Stimulated activated memory B cell treated with anti-CD40 and anti-IgM and Interleukin-4, amounts not matched to agents 10 μg/mL and 1 μg/mL and 100 μg/mL, for 72 hours (primary cell): ENCODE measurements around the gene PRR22.

ENCODE experiments used
- ATAC-seq: fragments of 150-1000 bp; cut with Tn5 transposase; 2 replicates; pipeline ENCODE4 v1.10.0; 2021
- H3K27ac Mint-ChIP-seq: one replicate; pipeline ENCODE4 v1.8.0; 2022; ENCODE audit warnings: mild to moderate bottlenecking, mixed read lengths
- H3K27me3 Mint-ChIP-seq: one replicate; pipeline ENCODE4 v1.8.0; 2022; ENCODE audit warnings: mixed read lengths
- H3K36me3 Mint-ChIP-seq: one replicate; pipeline ENCODE4 v1.8.0; 2022; ENCODE audit warnings: mixed read lengths
- H3K4me1 Mint-ChIP-seq: one replicate; pipeline ENCODE4 v1.8.0; 2022; ENCODE audit warnings: mixed read lengths
- H3K4me3 Mint-ChIP-seq: one replicate; pipeline ENCODE4 v1.8.0; 2022; ENCODE audit warnings: mild to moderate bottlenecking, moderate library complexity, mixed read lengths
- H3K9me3 Mint-ChIP-seq: one replicate; pipeline ENCODE4 v1.8.0; 2022; ENCODE audit warnings: mixed read lengths

The PRR22 gene

DNA sequence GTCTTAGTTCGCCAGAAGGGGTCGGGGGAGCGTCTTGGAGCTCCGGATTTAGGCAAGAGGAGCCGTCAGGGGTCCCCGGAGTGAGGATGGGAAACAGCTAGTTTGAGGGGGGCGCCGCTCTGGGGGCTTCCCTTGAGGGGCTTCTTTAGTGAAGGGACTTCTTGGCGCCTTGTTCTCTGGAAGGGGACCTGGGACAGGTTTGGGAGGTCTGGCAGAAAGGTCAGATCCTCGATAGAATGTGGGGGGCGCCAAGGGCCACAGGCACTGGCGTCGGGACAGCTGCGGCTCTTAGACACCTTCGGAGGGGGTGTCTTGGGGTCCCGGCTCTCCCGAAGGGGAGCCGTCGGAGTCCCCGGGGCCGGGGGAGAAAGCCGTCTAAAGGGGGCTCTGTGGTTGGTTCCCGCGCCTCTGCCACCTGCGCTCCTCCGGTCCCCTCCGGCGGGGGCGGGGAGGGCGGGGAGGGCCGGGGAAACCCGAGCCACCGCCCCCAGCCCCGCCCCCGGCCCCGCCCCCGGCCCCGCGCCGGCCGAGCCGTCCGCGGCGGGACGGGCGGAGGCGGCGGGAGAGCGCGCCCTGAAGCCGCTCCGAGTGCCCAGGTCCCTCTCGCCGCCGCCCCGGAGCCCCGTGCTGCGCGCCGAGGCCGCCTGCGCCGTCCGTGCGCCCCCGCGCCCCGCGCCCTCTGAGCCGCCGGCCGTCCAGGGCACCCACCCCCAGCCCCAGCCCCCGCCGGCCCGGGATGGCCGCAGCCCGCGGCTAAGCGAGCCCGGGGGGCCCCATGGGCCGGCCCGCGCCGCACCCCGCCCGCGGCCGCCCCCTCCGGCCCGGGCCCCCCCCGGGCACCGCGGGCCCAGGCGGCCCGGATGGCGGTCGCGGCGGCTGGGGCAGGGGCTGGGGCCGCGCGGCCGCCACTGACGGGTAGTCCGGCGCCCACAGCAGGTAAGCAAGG is 20.2 kb upstream of the PRR22 start, which contains the start of gene NRTN:
TSS of gene NRTN (plus strand) at position 552 of the 946 bp plus-strand sequence. CDS start 19,099 bp downstream, outside the sequence.
- H3K36me3 Mint-ChIP-seq = no peaks in the 10 kb centered on the region
- H3K4me3 Mint-ChIP-seq = peak within 1 kb of the TSS; percentile 59
- H3K27ac Mint-ChIP-seq = peak within 1 kb of the TSS; percentile 19
- H3K27me3 Mint-ChIP-seq = peaks cover 50% of the 10 kb centered on the region
- H3K4me1 Mint-ChIP-seq = peaks cover 25% of the 10 kb centered on the region
- peak; percentile 42 for ATAC-seq
- H3K9me3 Mint-ChIP-seq = peaks cover 2% of the 10 kb centered on the region

DNA sequence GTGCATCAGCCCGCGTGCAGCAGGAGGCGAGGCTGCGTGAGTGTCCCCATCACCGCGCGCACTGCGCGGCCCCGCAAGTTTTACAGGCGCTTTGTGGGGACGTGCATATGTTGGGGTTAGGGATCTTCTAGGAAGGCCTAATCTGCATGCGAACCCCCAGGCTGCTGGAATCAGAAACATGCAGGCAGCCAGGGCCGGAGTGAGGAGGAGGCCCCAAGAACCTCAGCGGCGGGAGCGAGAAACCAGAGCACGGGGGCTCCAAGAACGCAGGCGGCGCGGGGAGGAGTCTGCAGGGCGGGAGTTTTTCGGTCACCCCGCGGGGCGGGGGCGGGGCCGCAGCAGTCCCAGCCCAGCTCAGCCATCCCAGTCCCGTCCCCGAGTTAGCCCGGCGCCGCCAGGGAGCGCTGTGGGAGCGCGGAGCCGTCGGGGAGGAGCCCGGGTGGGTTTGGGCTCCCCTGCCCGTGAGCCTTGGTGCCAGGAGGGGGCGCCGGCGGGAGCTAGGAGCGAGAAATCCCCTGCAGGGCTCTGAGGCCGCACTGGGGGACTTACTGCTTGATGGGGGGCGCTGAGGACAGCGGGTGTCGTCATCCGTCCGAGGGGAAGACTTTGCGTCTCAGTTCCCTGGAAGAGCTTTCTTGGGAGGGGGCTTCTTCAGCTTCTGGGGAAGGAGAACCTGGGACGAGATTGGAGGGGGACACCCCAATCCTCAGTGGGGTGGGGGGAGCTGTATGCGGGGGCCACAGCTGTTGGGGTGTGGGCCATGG is 19.4 kb upstream of the PRR22 start:
- Mint-ChIP-seq H3K4me1 (peaks cover 25% of the 10 kb centered on the region), H3K27ac (peak overlapping the region; percentile 19), H3K27me3 (peaks cover 59% of the 10 kb centered on the region), H3K36me3 (no peaks in the 10 kb centered on the region), H3K4me3 (peak overlapping the region; percentile 59), H3K9me3 (peaks cover 2% of the 10 kb centered on the region)
- ATAC-seq = peak; percentile 84

DNA sequence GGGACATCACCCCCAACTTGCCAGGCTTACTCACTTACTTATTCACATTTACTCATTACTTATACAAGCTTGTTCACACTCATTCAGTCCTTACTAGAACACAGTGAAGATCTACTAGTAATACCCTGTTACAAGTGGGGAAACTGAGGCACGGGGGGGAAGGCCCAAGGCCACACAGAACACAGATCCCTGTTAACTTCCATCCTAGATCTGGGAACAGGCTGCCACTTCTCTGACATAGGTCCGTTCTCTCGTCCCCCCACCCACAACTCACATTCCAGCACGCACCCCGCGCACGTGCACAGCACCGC is 18.9 kb upstream of the PRR22 start:
- Mint-ChIP-seq H3K27ac (peak overlapping the region; percentile 19), H3K36me3 (no peaks in the 10 kb centered on the region), H3K27me3 (peaks cover 64% of the 10 kb centered on the region), H3K9me3 (peaks cover 2% of the 10 kb centered on the region), H3K4me3 (peak overlapping the region; percentile 45), H3K4me1 (peaks cover 25% of the 10 kb centered on the region)
- no peak for ATAC-seq

DNA sequence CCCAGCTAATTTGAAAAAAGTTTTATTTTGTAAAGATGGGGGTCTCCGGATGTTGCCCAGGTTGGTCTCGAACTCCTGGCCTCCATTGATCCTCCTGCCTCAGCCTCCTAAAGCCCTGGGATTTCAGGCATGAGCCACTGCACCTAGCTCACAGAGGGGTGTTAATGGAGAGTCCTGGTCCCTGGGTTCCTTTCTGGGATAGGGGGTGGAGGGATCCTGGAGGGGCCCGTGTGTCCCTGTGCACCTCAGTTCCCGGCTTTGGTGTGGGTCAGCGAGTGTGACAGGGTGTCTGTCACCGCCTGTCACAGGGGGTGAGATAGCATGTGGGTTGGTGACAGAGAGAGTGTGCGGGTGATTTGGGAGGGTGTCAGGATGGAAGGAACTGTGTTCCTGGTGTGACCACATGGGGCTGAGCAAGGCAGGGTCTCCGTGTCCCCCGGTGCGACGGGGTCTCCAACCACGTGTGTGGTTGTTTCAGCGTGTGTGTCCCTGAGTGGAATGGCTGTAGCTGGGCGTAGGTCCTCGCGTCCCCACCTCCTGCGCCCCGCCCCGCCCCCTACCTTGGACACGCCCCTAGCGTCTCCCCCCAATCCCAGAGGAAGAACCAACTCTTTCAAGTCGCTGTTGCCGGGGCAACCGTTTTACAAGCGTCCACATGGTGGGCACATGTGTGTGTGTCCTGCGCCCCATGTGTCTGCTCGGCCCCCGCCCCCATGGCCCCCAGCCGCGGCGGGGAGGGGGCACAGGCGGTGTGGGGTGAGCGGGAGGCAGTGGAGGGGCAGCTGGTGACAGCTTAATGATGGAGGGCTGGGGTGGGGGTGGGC is 17.5 kb upstream of the PRR22 start:
- no peak overlapping the region for H3K27ac Mint-ChIP-seq
- H3K4me1 Mint-ChIP-seq = peaks cover 25% of the 10 kb centered on the region
- H3K9me3 Mint-ChIP-seq = peaks cover 2% of the 10 kb centered on the region
- H3K36me3 Mint-ChIP-seq = no peaks in the 10 kb centered on the region
- ATAC-seq = no peak
- peaks cover 74% of the 10 kb centered on the region for H3K27me3 Mint-ChIP-seq
- no peak overlapping the region for H3K4me3 Mint-ChIP-seq

DNA sequence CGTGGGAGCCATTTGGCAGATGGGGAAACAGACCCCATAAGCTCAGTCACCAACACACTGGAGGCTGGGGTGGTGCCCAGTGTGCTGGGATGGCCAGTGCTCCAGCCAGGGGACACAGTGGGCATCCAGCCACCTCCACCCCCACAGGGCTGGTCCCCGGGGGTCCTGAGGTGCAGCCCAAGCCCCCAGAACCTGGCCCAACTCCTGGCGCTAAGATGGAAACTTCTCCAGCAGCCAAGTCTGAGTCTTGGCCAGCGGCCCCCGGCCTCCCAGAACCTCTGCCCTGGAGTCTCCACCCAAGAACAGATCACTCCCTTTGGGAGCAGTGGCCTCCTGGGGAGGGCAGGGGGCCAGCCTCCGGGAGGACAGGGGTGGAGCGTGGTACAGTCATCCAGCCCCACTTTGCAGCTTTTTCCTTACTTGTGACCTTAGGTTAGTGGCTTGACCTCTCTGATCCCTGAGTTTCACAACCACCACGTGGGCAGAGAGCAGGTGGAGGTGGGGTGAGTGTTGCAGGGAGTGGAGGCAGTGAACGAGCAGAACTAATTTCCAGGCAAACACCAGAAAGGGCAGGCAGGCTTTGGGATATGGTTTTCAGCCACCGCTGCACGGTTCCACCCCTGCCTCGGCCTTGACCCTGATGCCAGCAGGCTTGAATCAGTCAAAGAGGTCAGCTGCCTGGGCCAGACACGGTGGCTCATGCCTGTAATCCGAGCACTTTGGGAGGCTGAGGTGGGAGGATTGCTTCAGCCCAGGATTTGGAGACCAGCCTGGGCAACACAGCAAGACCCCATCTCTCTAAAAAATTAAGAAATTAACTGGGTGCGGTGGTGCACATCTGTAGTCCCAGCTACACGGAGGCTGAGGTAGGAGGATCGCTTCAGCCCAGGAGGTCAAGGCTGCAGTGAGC is 16.1 kb upstream of the PRR22 start:
- H3K4me3 Mint-ChIP-seq = no peak overlapping the region
- ATAC-seq = no peak
- H3K27ac Mint-ChIP-seq = no peak overlapping the region
- peaks cover 3% of the 10 kb centered on the region for H3K9me3 Mint-ChIP-seq
- H3K27me3 Mint-ChIP-seq = peaks cover 74% of the 10 kb centered on the region
- peaks cover 25% of the 10 kb centered on the region for H3K4me1 Mint-ChIP-seq
- no peaks in the 10 kb centered on the region for H3K36me3 Mint-ChIP-seq

DNA sequence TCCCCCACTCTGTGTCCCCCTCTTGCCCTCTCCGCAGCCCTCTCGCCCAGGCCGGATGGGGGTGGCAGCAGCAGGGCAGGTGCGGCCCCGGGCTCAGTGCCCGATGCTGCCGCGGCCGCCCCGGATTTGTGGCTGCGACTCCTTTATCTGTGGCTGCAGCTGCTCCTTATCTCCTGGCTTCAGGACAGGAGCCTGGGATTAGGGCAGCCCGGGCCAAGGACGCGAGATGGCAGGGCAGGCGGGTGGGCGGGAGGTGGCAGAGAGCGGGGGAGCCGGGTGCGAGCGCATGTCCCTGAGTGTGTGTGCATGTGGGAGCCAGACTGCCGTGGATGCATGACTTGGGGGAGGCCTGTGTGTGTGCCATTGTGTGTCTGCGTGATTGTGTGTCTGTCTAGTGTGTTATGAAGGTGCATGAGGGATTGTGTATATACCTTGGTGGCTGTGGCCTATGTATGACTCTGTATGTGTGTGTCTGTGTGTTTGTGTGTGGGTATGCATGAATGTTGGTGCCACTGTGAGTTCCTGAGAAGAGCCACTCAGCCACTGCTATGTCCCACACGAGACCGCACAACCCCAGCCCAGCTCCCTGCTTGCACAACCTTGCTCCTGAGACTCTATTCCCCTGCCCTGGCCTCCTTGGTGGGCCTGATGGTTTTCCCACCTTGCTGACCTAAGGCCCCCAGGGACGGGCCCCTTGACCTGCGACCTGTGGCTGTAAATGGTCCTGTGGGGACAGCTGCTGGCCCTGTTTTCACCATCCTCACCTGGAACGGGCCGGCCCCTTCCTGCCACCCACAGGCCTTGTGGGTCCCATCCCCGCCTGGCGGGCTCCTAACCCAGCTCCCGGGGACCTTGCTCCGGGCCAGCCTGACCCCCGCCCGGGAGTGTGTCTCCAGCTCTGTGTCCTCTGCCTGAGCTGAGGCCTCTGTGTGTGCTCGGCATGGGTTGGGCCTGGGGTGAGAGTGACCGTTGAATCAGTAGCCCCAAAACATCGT is 15.0 kb upstream of the PRR22 start:
- Mint-ChIP-seq H3K4me1 (peaks cover 24% of the 10 kb centered on the region), H3K9me3 (peaks cover 3% of the 10 kb centered on the region), H3K27ac (no peak overlapping the region), H3K36me3 (no peaks in the 10 kb centered on the region), H3K4me3 (no peak overlapping the region), H3K27me3 (peaks cover 72% of the 10 kb centered on the region)
- no peak for ATAC-seq

DNA sequence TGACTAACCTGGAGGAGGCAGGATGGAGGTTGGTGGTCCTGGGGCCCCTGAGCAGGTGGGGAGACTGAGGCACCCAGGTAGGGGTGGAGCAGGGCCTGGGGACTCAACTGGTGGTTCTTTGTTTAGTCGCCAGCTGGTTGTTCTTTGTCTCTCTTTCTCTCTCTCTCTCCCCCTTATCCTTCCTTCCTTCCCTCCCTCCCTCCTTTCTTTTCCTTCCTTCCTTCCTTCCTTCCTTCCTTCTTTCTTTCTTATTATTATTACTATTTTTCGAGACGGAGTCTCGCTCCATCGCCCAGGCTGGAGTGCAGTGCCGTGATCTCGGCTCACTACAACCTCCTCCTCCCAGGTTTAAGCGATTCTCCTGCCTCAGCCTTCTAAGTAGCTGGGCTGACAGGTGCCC is 13.7 kb upstream of the PRR22 start:
- H3K9me3 Mint-ChIP-seq = peaks cover 3% of the 10 kb centered on the region
- H3K27ac Mint-ChIP-seq = no peak overlapping the region
- peaks cover 12% of the 10 kb centered on the region for H3K4me1 Mint-ChIP-seq
- H3K36me3 Mint-ChIP-seq = no peaks in the 10 kb centered on the region
- no peak for ATAC-seq
- H3K27me3 Mint-ChIP-seq = peaks cover 59% of the 10 kb centered on the region
- no peak overlapping the region for H3K4me3 Mint-ChIP-seq

DNA sequence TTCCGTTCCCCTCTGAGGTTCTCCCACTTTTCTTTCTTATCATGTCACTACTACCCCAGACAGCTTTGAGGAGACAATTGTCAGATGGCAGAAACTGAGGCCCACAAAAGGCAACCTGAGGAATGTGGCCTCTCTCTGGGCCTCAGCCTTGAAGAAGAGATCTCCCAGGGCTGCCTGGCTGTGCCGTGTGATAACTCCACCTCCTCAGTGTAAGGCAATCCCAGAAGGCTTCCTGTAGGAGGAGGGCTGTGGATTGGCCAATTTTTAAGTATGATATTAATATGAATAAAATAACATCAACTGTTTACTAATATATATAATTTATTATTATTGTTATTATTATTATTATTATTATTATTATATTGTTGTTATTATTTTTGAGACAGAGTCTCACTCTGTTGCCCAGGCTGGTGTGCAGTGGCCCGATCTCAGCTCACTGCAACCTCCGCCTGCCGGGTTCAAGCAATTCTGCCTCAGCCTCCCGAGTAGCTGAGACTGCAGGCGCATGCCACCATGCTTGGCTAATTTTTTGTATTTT is 10.9 kb upstream of the PRR22 start:
- peaks cover under 1% of the 10 kb centered on the region for H3K36me3 Mint-ChIP-seq
- no peak for ATAC-seq
- H3K4me1 Mint-ChIP-seq = peaks cover under 1% of the 10 kb centered on the region

DNA sequence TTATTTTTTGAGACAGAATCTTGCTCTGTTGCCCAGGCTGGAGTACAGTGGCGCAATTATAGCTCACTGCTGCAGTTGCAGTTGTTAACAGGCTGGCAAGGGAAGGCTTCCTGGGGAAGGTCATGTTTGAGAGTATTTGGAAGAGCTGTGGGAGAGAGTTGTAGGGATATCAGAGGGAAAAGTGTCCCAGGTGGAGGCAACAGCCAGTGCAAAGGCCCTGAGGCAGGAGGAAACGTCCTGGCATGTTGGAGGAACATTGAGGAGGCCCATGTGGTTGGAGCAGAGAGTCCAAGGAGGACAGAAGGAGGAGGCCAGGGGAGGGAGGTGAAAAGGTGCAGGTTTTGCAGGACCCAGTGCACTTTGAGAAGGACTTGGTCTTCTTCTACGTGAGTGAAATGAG is 8.6 kb upstream of the PRR22 start:
- no peak for ATAC-seq
- H3K36me3 Mint-ChIP-seq = peaks cover 23% of the 10 kb centered on the region
- peaks cover 13% of the 10 kb centered on the region for H3K4me1 Mint-ChIP-seq
- no peak overlapping the region for H3K4me3 Mint-ChIP-seq
- peaks cover 8% of the 10 kb centered on the region for H3K27me3 Mint-ChIP-seq
- H3K27ac Mint-ChIP-seq = no peak overlapping the region
- H3K9me3 Mint-ChIP-seq = peaks cover 3% of the 10 kb centered on the region

More for the DNA sequence above, 10.9 kb upstream of the PRR22 start:
- Mint-ChIP-seq H3K9me3 (peaks cover 3% of the 10 kb centered on the region), H3K4me3 (no peak overlapping the region), H3K27me3 (peaks cover 31% of the 10 kb centered on the region), H3K27ac (no peak overlapping the region)

DNA sequence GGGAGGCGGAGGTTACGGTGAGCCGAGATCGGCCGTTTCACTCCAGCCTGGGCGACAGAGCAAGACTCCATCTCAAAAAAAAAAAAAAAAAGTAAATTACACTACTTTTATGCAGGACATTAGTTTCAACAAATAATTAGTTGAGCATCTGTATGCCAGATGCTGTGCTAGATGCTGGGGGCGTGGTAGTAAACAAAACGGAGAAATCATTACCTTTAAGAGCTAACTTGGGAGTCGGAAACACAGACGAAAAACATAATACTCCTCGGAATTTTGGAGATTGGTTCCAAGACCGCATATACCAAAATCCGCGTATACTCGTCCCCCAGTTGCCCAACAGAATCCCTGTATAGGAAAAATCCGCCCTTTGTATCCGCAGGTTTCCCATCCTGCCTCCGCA is 7.7 kb upstream of the PRR22 start:
- Mint-ChIP-seq H3K4me1 (peaks cover 16% of the 10 kb centered on the region), H3K9me3 (peaks cover 3% of the 10 kb centered on the region), H3K27ac (no peak overlapping the region), H3K36me3 (peaks cover 30% of the 10 kb centered on the region), H3K4me3 (no peak overlapping the region), H3K27me3 (no peaks in the 10 kb centered on the region)
- no peak for ATAC-seq

DNA sequence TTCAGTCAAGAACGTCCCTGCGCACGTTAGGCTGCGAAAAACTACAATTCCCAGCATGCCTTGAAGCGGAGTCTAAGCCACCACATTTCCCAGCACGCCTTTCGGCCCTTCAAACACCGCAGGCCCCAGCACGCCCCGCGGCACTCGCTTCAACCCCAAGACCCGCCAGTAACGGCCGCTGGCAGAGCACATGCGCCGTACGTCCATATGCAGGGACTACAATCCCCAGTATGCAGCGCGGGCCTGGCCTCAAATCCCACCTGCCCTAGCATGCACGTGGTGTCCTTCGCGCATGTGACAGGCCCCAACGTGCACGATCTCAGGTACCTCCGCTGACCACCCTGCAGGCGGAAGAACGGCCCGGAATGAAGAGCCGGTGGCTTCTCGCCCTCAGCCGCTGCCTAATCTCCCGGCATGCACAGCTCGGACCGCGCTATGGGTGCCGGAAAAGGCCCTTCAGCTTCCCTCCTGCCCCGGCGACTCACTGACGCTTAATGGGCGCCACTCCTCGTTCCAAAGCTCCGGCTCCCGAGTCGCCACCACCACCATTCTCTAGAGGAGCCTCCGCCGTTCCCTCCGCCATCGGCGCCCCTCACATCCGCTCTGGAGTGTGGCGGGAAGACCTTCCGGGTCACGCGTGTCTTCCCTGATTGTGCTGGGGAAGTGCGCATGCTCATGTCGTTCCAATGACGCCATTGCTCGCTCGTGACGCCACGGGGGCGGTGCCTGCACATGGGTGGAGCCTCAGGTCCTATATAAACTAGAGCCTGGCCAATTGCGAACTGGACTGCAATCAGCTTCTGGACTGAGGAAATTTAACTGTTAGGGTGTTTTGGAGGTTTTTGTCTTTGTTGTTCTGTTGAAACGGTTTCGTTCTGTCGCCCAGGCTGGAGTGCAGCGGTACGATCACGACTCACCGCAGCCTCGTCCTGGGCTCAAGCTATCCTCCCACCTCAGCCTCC is 6.3 kb upstream of the PRR22 start, which contains the start of gene DUS3L:
TSS of gene DUS3L (minus strand) at position 605 of the 962 bp plus-strand sequence. CDS start at position 583, 22 bp downstream.
- peak; percentile 98 for ATAC-seq
- H3K4me1 Mint-ChIP-seq = peaks cover 16% of the 10 kb centered on the region

More for the DNA sequence above, 6.3 kb upstream of the PRR22 start, which contains the start of gene DUS3L:
- H3K27me3 Mint-ChIP-seq = no peaks in the 10 kb centered on the region
- no peaks in the 10 kb centered on the region for H3K9me3 Mint-ChIP-seq
- peak within 1 kb of the TSS; percentile 93 for H3K4me3 Mint-ChIP-seq
- H3K36me3 Mint-ChIP-seq = peaks cover 44% of the 10 kb centered on the region
- peak within 1 kb of the TSS; percentile 99 for H3K27ac Mint-ChIP-seq
